ENCODE measurements around the gene GET4.
"Not testable (repeated sequence)": the region's sequence is repeated elsewhere in the genome, so short reads cannot be mapped to it uniquely, and the experiment has no call there.

Gene GET4

GRCh38 chr7:846958-847650 lies 29.2 kb upstream of the GET4 start:
- DNase-seq = not testable (repeated sequence)

GRCh38 chr7:847728-848127 lies 28.6 kb upstream of the GET4 start:
- DNase-seq = not testable (repeated sequence)

GRCh38 chr7:849145-849544 lies 27.2 kb upstream of the GET4 start:
- no peak for DNase-seq

- no peak for DNase-seq
Observed at GRCh38 chr7:849781-850180, 26.6 kb upstream of the GET4 start.

GRCh38 chr7:851204-851603 lies 25.1 kb upstream of the GET4 start:
- no peak for DNase-seq

GRCh38 chr7:853366-854117 lies 22.8 kb upstream of the GET4 start:
- DNase-seq = no peak

- no peak for DNase-seq
Observed at GRCh38 chr7:854118-854775, 22.1 kb upstream of the GET4 start.

- no peak for DNase-seq
Observed at GRCh38 chr7:855686-856369, 20.5 kb upstream of the GET4 start.

GRCh38 chr7:856444-857095 lies 19.8 kb upstream of the GET4 start:
- DNase-seq = no peak

GRCh38 chr7:857661-858060 lies 18.7 kb upstream of the GET4 start:
- DNase-seq = no peak

GRCh38 chr7:859359-860030 lies 16.9 kb upstream of the GET4 start:
- no peak for DNase-seq

- DNase-seq = no peak
Observed at GRCh38 chr7:860149-860548, 16.2 kb upstream of the GET4 start.

- DNase-seq = no peak
Observed at GRCh38 chr7:861222-861621, 15.1 kb upstream of the GET4 start.

- DNase-seq = no peak
Observed at GRCh38 chr7:862157-862556, 14.2 kb upstream of the GET4 start.

GRCh38 chr7:863106-863505 lies 13.2 kb upstream of the GET4 start:
- DNase-seq = no peak

GRCh38 chr7:865921-866320 lies 10.4 kb upstream of the GET4 start:
- DNase-seq = no peak

- DNase-seq = no peak
Observed at GRCh38 chr7:867001-867405, 9.4 kb upstream of the GET4 start.

- no peak for DNase-seq
Observed at GRCh38 chr7:867406-868188, 8.8 kb upstream of the GET4 start.

GRCh38 chr7:868189-868486 lies 8.2 kb upstream of the GET4 start:
- no peak for DNase-seq

GRCh38 chr7:869348-869747 lies 7.0 kb upstream of the GET4 start:
- no peak for DNase-seq

GRCh38 chr7:871900-872537 lies 4.3 kb upstream of the GET4 start:
- no peak for DNase-seq

Data from inflammatory macrophage treated with lipopolysaccharide for 4 hours (primary cell).